DND-41 (cell line): ENCODE results near the gene SYCP2.

Source experiments
- ATAC-seq: fragments of 200-7000 bp; cut with Tn5 transposase; 3 replicates; pipeline ENCODE4 v1.9.1; 2021; ENCODE audit warnings: low read depth; ENCODE audit not compliant: insufficient read depth
- DNase-seq: peaks from one replicate; pipeline ENCODE4 v3.0.0-alpha.2; 2020
- H2AFZ ChIP-seq: 2 replicates; pipeline ENCODE4 v1.6.0; 2012; ENCODE audit warnings: low read depth, low read length
- H3K27ac ChIP-seq: 2 replicates; pipeline ENCODE4 v1.5.1; 2012; ENCODE audit warnings: low read length, inconsistent platforms
- H3K27me3 ChIP-seq: fragments of 200-600 bp; sonication (generic); 2 replicates; pipeline ENCODE4 v1.6.0; 2012; ENCODE audit warnings: low read length, mild to moderate bottlenecking, inconsistent platforms; ENCODE audit not compliant: insufficient read depth, poor library complexity
- H3K36me3 ChIP-seq: 2 replicates; pipeline ENCODE4 v1.5.1; 2012; ENCODE audit warnings: low read length, inconsistent platforms; ENCODE audit not compliant: insufficient read depth
- H3K4me1 ChIP-seq: 2 replicates; pipeline ENCODE4 v1.5.1; 2012; ENCODE audit warnings: mild to moderate bottlenecking, low read length; ENCODE audit not compliant: insufficient read depth
- H3K4me2 ChIP-seq: 2 replicates; pipeline ENCODE4 v1.6.0; 2012; ENCODE audit warnings: mild to moderate bottlenecking, moderate library complexity, low read length, inconsistent platforms; ENCODE audit not compliant: insufficient read depth
- H3K4me3 ChIP-seq, 2 experiments: fragments of 200-600 bp in 1 of 2; shearing (Covaris generic) in 1 of 2; 2 replicates each; pipeline ENCODE4 v1.5.1; 2012 to 2016; ENCODE audit warnings: inconsistent platforms in 2 of 2, low read length in 2 of 2, mild to moderate bottlenecking in 2 of 2, low read depth in 1 of 2, moderate library complexity in 1 of 2
- H3K79me2 ChIP-seq: 2 replicates; pipeline ENCODE4 v1.6.0; 2012; ENCODE audit warnings: low read length, inconsistent platforms; ENCODE audit not compliant: insufficient read depth
- H3K9ac ChIP-seq: 2 replicates; pipeline ENCODE4 v1.6.0; 2012; ENCODE audit warnings: low read depth, mild to moderate bottlenecking, inconsistent platforms, low read length, moderate library complexity
- H3K9me3 ChIP-seq: 2 replicates; pipeline ENCODE4 v1.5.1; 2012; ENCODE audit warnings: low read length, moderate library complexity, mild to moderate bottlenecking, inconsistent platforms; ENCODE audit not compliant: insufficient read depth, severe bottlenecking
- H4K20me1 ChIP-seq: 2 replicates; pipeline ENCODE4 v1.6.0; 2012; ENCODE audit warnings: low read length; ENCODE audit not compliant: insufficient read depth
- CTCF ChIP-seq: IDR thresholded peaks from 2 replicates; pipeline ENCODE4 v1.5.1; 2012; ENCODE audit warnings: borderline replicate concordance, low read length, moderate library complexity, mild to moderate bottlenecking; ENCODE audit not compliant: poor library complexity, severe bottlenecking; ENCODE audit errors: extremely low read depth
- EZH2 ChIP-seq: IDR thresholded peaks from 3 replicates; pipeline ENCODE4 v1.6.1; 2012; ENCODE audit warnings: borderline replicate concordance, low read depth, mild to moderate bottlenecking, moderate library complexity, low read length, inconsistent platforms; ENCODE audit not compliant: severe bottlenecking

SYCP2 gene

GRCh38 chr20:59829054-59829785 lies 104.2 kb downstream of the SYCP2 start:
- ATAC-seq (no peak), DNase-seq (no peak)
- no peaks in the 10 kb centered on the region for H3K79me2 ChIP-seq
- H3K36me3 ChIP-seq = no peaks in the 10 kb centered on the region
- H3K9me3 ChIP-seq = no peaks in the 10 kb centered on the region
- no peak overlapping the region for H3K4me2 ChIP-seq
- no peaks in the 10 kb centered on the region for H4K20me1 ChIP-seq
- no peak overlapping the region for H3K9ac ChIP-seq
- H3K27me3 ChIP-seq = peaks cover 22% of the 10 kb centered on the region
- H3K4me3 ChIP-seq = no peak overlapping the region
- H3K27ac ChIP-seq = no peak overlapping the region
- TF ChIP-seq EZH2 (no peak), CTCF (no peak)
- no peaks in the 10 kb centered on the region for H3K4me1 ChIP-seq
- no peak overlapping the region for H2AFZ ChIP-seq

- H2AFZ ChIP-seq = no peak overlapping the region
- H3K4me2 ChIP-seq = no peak overlapping the region
- TF ChIP-seq CTCF (no peak), EZH2 (no peak)
- no peak for DNase-seq
- H3K4me1 ChIP-seq = no peaks in the 10 kb centered on the region
- no peaks in the 10 kb centered on the region for H3K9me3 ChIP-seq
- H4K20me1 ChIP-seq = no peaks in the 10 kb centered on the region
- H3K36me3 ChIP-seq = no peaks in the 10 kb centered on the region
- no peak overlapping the region for H3K4me3 ChIP-seq
- no peak overlapping the region for H3K9ac ChIP-seq
- peaks cover 22% of the 10 kb centered on the region for H3K27me3 ChIP-seq
- H3K79me2 ChIP-seq = no peaks in the 10 kb centered on the region
- no peak overlapping the region for H3K27ac ChIP-seq
- ATAC-seq = no peak
Observed at GRCh38 chr20:59828125-59829053, 105.0 kb downstream of the SYCP2 start.

GRCh38 chr20:59827138-59828056 lies 106.0 kb downstream of the SYCP2 start:
- TF ChIP-seq CTCF = no peak
- peaks cover 20% of the 10 kb centered on the region for H3K27me3 ChIP-seq
- no peak for ATAC-seq
- H3K4me2 ChIP-seq = no peak overlapping the region
- no peak overlapping the region for H3K4me3 ChIP-seq
- H2AFZ ChIP-seq = no peak overlapping the region
- DNase-seq = no peak
- H3K79me2 ChIP-seq = no peaks in the 10 kb centered on the region
- H3K27ac ChIP-seq = no peak overlapping the region
- H3K9ac ChIP-seq = no peak overlapping the region
- no peaks in the 10 kb centered on the region for H3K36me3 ChIP-seq
- no peaks in the 10 kb centered on the region for H3K4me1 ChIP-seq
- no peaks in the 10 kb centered on the region for H4K20me1 ChIP-seq
- no peaks in the 10 kb centered on the region for H3K9me3 ChIP-seq
